Measurements from ENCODE around the gene RAI1. TPM values are rescaled to one million over a fixed set of nuclear protein-coding genes. Genes with fewer than 3 reads are reported as not detected.

RAI1 gene
- total RNA-seq, 4 donors from 2014 or later, result 20.3 to 46.1 (median 30.4) TPM

- Histone ChIP-seq H3K27me3 (no peaks in the 10 kb centered on the region), H3K36me3 (no peaks in the 10 kb centered on the region), H3K4me1 (peaks cover 52% of the 10 kb centered on the region), H3K9me3 (no peaks in the 10 kb centered on the region), H3K27ac (no peak overlapping the region), H3K4me3 (no peak overlapping the region)
- 61% methylated on average over 11 of the region's 11 CpGs for WGBS
- no peak for TF ChIP-seq EP300 (IDR thresholded peaks at IDR 0.05)
- no peak for TF ChIP-seq POLR2AphosphoS5 (IDR thresholded peaks at IDR 0.05)
- no peak for TF ChIP-seq POLR2A (IDR thresholded peaks at IDR 0.05)
- no peak for TF ChIP-seq CTCF (IDR thresholded peaks at IDR 0.05)
- no peak for DNase-seq (ENCODE audit: low spot score in 2 of 2)
Observed at GRCh38 chr17:17785407-17785806, 104.1 kb downstream of the RAI1 start.

GRCh38 chr17:17786998-17787397 is 105.7 kb downstream of the RAI1 start:
- Histone ChIP-seq H3K9me3 (no peaks in the 10 kb centered on the region), H3K36me3 (no peaks in the 10 kb centered on the region), H3K27ac (no peak overlapping the region), H3K4me3 (no peak overlapping the region), H3K27me3 (no peaks in the 10 kb centered on the region), H3K4me1 (peaks cover 48% of the 10 kb centered on the region)
- no peak for TF ChIP-seq POLR2AphosphoS5 (IDR thresholded peaks at IDR 0.05)
- no peak for TF ChIP-seq POLR2A (IDR thresholded peaks at IDR 0.05)
- TF ChIP-seq CTCF (IDR thresholded peaks at IDR 0.05), result no peak
- no peak for TF ChIP-seq EP300 (IDR thresholded peaks at IDR 0.05)
- 81% methylated on average over 2 of the region's 2 CpGs for WGBS
- DNase-seq (ENCODE audit: low spot score in 2 of 2), result no peak

GRCh38 chr17:17787568-17787967 is 106.3 kb downstream of the RAI1 start:
- Histone ChIP-seq H3K36me3 (no peaks in the 10 kb centered on the region), H3K4me3 (no peak overlapping the region), H3K27ac (no peak overlapping the region), H3K27me3 (no peaks in the 10 kb centered on the region), H3K9me3 (no peaks in the 10 kb centered on the region), H3K4me1 (peaks cover 48% of the 10 kb centered on the region)
- DNase-seq (ENCODE audit: low spot score in 2 of 2), result no peak
- TF ChIP-seq POLR2A (IDR thresholded peaks at IDR 0.05), result no peak
- no peak for TF ChIP-seq EP300 (IDR thresholded peaks at IDR 0.05)
- TF ChIP-seq POLR2AphosphoS5 (IDR thresholded peaks at IDR 0.05), result no peak
- no peak for TF ChIP-seq CTCF (IDR thresholded peaks at IDR 0.05)
- 76% methylated on average over 6 of the region's 7 CpGs for WGBS

- peaks cover 12% of the 10 kb centered on the region for H3K36me3 ChIP-seq
- no peak for DNase-seq (ENCODE audit: low spot score in 2 of 2)
- H3K27ac ChIP-seq, result no peak overlapping the region
- 100% methylated on average over 2 of the region's 8 CpGs for WGBS
- no peak overlapping the region for H3K4me3 ChIP-seq
- no peaks in the 10 kb centered on the region for H3K9me3 ChIP-seq
- H3K4me1 ChIP-seq, result peaks cover 40% of the 10 kb centered on the region
- H3K27me3 ChIP-seq, result no peaks in the 10 kb centered on the region
- TF ChIP-seq CTCF (IDR thresholded peaks at IDR 0.05), result no peak
- no peak for TF ChIP-seq POLR2AphosphoS5 (IDR thresholded peaks at IDR 0.05)
- no peak for TF ChIP-seq POLR2A (IDR thresholded peaks at IDR 0.05)
- TF ChIP-seq EP300 (IDR thresholded peaks at IDR 0.05), result no peak
Observed at GRCh38 chr17:17788967-17789366, 107.7 kb downstream of the RAI1 start.

DNA sequence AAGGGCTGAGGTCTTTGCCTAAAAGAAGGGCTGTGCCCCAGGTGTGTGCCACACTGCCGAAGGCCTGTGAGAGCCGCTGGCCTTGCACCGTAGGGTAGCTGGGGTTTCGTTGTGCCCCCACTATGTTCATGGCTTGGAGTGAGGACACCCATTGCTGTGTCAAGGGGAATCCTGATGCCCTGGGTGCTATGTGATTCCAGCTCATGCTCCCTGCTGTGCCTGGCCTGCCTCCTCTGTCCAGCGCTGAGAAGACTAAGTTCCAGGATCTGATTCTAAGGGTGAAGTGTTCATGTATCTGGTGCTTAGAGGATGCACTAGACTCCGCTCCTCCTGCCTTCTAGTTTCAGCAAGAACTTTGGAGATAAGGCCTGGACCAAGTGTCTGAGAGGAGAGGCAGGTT is 108.2 kb downstream of the RAI1 start:
- H3K27ac ChIP-seq, result no peak overlapping the region
- no peaks in the 10 kb centered on the region for H3K9me3 ChIP-seq
- no peak for DNase-seq (ENCODE audit: low spot score in 2 of 2)
- no peaks in the 10 kb centered on the region for H3K27me3 ChIP-seq
- 93% methylated on average over 6 of the region's 6 CpGs for WGBS
- no peak overlapping the region for H3K4me3 ChIP-seq
- no peak for TF ChIP-seq POLR2A (IDR thresholded peaks at IDR 0.05)
- no peak for TF ChIP-seq CTCF (IDR thresholded peaks at IDR 0.05)
- no peak for TF ChIP-seq EP300 (IDR thresholded peaks at IDR 0.05)
- no peak for TF ChIP-seq POLR2AphosphoS5 (IDR thresholded peaks at IDR 0.05)
- peaks cover 17% of the 10 kb centered on the region for H3K36me3 ChIP-seq
- H3K4me1 ChIP-seq, result peaks cover 35% of the 10 kb centered on the region

Data from suprapubic skin (tissue), 4 donors.